GM18868 (cell line): ENCODE results near the gene CYP4F22.
"Not testable (repeated sequence)": the region's sequence is repeated elsewhere in the genome, so short reads cannot be mapped to it uniquely, and the experiment has no call there.

ENCODE experiments used
- ATAC-seq: cut with Tn5 transposase; IDR thresholded peaks from one replicate; pipeline ENCODE4 v1.9.1; 2021; ENCODE audit warnings: mild to moderate bottlenecking, moderate library complexity; ENCODE audit not compliant: unreplicated experiment

Gene CYP4F22

DNA sequence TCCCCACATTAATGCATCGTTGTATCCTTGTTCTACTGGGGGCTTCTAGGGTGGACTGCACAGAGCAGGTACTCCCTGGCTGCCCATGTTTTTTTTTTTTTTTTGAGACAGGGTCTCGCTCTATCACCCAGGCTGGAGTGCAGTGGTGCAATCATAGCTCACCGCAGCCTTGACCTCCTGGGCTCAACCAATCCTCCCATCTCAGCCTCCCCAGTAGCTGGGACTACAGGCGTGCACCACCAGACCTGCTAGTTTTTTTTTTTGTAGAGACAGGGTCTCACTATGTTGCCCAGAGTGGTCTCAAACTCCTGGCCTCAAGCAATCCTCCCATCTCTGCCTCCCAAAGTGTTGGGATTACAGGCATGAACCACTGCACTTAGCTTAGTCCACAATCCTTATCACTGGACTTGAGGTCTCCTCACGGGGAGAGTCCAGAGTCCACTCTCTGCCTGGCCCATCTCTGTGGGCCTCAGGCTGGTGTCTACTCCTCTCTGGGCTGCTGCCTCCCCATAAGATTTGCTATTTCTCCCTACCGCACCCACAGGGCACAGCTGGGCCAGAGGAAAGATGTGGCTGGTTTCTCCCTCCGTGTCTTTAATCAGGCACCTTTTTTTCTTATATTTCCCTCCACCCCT lies 56.3 kb downstream of the CYP4F22 start:
- no peak for ATAC-seq

DNA sequence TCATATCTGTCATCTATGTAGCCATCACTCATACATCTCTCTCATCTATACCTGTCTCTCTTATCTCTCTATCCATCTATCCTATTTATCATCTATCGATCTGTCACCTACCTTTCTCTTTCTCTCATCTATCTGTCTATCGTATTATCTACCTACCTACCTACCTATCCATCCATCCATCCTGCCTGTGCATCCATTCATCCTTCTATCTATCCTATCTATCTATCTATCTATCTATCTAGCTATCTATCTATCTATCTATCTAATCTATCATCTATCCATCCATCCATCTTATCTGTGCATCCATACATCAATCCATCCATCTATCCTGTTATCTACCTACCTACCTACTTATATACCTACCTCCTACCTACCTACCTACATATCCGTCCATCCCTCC lies 62.1 kb downstream of the CYP4F22 start:
- ATAC-seq: no peak

DNA sequence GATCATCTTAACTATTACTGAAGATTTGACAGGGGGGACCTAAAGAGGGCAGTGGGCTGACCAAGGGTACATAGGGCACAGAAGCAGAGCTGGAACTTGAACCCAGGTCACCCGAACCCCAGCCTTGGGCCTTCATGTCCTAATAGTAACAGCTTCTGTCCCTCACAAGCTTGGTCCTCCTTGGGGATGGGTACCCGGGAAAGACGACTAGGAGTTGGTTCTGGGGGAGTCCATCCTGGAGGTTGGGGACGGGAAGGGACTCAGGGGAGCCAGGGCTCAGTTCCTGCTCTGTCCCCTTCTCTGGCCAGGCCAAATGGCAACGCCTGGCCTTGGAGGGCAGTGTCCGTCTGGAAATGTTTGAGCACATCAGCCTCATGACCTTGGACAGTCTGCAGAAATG lies 67.1 kb downstream of the CYP4F22 start:
- no peak for ATAC-seq

DNA sequence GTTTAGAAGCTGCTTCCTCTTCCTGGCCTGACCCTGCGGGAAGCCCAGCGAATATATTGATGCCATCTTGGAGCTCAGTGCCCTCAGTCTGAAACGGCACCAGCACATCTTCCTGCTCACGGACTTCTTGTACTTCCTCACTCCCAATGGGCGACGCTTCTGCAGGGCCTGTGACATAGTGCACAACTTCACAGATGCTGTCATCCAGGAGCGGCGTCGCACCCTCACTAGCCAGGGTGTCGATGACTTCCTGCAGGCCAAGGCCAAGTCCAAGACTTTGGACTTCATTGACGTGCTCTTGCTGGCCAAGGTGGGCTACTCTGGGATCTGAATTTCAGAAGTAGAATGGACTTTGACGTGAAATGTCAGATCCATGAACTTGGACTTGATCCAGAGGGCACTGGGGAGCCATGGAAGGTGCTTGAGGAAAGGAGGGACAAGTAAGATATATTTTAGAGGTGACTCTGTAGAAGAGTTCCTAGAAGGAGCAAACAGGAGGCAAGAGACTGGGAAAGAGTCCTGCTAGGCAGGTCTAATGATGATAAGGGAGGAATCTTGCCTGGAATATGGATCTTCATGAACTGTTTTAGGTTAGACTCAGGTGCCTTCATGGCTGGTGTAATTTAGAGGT lies 68.3 kb downstream of the CYP4F22 start:
- ATAC-seq: no peak

DNA sequence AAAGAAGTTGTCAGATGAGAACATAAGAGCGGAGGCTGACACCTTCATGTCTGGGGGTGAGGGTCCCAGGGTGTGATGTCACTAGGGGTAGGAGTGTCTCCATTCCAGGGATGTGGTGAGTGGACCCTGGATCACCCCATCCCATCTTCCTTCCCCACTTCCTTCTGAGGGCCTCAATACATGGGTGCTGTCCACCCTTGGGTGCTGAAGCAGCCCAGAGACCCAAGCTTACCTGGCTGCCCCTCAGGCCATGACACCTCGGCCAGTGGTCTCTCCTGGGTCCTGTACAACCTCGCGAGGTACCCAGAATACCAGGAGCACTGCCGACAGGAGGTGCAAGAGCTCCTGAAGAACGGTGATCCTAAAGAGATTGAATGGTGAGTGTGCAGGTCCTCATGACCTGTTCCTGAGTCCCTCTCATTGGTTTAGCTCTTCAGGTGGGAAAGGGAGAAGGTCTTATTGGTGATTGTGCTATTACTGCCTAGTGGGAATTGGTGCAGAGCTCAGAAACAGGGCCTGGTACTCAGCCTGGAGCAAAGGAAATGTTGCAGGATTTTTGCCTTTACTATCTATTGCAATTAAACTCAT lies 69.0 kb downstream of the CYP4F22 start:
- ATAC-seq: no peak

DNA sequence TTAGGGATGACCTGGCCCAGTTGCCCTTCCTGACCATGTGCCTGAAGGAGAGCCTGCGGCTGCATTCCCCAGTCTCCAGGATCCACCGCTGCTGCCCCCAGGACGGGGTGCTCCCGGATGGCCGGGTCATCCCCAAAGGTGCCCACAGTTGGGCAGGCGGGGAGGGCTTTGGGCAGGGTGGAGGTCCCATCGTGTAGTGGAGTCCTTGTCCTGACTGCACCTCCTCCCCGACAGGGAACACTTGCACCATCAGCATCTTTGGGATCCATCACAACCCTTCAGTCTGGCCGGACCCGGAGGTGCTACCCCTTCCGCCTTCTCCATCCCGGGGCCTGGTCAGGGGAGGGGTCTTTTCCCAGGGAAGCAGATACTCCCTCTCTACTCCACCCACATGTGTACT lies 75.0 kb downstream of the CYP4F22 start:
- no peak for ATAC-seq

DNA sequence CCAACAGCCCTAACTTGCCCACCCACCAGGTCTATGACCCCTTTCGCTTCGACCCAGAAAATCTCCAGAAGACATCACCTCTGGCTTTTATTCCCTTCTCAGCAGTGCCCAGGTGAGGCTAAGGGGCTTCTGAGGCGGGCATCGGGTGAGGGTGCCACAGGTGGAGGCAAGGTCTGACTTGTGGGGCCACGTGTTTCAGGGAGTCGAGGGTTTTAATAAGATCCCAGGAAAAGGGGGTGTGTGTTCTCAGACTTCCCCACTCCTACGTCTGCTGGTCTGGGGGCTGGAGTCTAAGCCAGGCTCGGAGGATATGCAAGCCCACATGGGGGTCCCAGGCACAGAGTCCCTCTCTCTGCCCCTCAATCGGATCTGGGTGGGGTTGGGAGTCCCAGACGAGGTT lies 75.8 kb downstream of the CYP4F22 start:
- ATAC-seq: no peak

DNA sequence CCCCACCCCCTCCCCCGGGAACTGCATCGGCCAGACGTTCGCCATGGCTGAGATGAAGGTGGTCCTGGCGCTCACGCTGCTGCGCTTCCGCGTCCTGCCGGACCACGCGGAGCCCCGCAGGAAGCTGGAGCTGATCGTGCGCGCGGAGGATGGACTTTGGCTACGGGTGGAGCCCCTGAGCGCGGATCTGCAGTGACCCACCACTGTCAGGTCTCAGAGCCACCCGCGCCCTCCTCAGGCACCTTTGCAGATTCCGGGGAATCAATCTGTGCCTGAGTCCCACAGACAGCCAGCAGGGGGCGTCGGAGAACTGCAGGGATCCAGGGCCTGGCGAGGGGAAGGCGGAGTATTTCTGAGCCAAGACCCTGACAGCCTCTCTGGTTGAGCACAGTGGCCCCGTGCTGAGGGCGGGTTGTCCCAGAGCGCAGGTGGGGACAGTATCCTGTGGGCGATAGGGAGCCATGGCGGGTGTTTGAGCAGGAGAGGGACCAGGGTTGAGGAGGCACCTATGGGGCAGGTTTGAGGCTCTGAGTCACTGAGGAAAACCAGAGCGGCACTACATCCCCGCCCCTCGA lies 76.3 kb downstream of the CYP4F22 start:
- no peak for ATAC-seq

DNA sequence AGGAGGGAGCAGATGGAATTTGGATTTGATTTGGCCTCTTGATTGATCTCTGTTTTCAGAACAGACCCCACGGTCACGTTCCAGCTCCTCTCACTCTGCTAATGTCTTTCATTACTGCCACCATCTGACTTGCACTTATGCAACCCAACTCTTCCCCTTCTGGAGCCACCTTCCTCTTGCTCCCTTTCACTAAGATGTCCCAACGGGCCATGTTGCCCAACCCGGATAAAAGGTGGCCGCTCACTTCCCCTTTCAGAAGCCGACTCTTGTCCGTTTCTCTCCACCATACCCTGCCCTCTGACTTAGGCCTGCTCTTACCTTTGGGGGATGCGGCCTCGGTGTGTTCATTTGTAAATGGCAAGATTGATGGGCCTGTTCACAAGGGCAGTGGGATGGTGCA lies 79.3 kb downstream of the CYP4F22 start:
- ATAC-seq: no peak

DNA sequence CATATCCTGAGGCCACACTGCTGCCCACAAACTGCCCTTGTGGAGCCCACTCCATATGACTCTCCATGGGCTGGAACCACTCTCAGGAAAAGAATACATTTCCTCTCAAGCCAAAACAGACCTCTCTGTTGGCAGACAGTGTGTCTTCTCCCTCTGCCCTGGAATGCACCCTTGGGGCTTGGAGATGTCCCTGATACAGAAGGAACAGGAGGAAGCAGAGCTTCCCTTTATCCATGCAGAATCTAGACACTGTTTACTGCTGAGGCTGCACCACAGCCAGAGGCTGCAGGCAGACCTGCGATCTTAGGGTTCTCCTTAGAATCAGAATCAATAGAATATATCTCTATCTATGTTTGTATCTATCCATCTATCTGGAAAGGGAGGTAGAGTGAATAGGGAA lies 79.9 kb downstream of the CYP4F22 start:
- no peak for ATAC-seq

DNA sequence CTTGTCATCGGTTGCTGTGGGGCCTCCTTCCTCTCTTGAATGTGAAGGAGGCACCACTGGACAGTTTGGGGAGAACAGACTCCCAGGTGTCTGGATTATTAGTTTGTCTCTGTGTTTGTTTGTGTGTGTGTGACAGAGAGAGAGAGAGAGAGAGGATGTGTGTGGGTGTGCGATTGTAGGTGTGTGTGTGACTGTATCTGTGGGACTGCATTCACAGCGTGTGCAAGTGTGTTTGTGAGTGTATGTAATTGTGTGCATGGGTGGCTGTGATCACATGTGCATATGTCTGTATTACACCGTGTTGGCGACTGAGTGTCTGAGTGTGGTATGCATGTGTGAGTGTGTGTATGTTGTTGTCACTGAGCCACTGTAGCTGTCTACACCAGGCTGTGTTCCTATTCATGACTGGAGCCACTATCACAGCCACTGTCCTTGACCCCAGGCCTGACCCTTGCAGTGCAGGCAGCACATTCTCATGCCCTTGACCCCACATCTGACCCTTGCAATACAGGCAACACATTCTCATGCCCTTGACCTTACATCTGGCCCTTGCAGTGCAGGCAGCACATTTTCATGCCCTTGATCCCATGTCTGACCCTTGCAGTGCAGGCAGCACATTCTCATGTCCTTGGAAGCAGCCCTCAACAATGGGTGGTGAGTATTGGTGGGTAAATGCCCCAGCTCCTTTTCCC lies 81.6 kb downstream of the CYP4F22 start:
- no peak for ATAC-seq

DNA sequence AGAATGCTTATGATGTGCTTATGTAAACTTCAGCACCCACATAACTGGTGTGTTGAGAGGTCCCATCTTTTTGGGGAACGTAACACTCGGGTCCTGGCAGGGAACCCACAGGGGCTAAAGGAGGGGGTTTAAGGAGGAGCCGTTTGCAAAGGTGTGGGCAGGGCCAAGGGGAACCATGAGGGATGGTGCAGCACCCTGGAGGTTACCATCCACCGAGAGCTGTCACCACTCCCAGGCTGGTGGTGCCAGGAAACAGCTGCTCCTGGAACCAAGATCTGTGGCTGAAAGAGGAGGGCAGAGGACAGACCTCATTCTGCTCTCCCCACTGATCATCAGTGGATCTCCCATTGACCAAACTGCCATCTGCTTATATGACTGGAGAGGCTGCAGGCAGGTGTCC lies 83.5 kb downstream of the CYP4F22 start:
- no peak for ATAC-seq

DNA sequence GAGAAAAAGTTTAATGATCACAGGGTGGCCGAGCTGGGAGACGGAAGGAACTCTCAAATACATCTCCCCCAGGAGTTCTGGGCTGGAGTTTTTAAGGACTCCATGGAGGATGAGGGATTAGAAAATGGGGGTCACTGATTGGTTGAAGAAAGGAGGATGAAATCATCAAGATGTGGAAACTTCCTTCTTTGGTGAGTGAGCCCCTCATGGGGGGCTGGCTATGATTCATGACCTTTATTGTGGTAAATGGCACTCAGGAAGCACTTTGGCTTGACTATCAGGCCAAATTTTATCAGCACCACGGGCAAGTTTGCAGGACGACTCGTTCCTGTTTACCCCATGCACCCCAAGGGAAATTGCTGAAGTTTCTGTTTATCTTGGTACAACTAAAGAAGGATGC lies 84.2 kb downstream of the CYP4F22 start:
- ATAC-seq: not testable (repeated sequence)

DNA sequence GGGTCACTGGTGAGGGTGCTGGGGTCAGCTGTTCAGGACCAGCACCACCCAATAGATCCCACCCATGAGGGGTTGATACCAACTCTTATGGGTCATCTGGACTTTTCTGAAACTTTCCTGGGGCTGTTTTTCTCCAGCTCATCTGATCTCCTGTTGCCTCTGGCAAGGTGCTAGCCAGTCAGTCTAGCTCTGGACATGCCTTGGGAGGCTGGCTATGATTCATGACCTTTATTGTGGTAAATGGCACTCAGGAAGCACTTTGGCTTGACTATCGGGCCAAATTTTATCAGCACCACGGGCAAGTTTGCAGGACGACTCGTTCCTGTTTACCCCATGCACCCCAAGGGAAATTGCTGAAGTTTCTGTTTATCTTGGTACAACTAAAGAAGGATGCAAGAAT lies 85.4 kb downstream of the CYP4F22 start:
- not testable (repeated sequence) for ATAC-seq

DNA sequence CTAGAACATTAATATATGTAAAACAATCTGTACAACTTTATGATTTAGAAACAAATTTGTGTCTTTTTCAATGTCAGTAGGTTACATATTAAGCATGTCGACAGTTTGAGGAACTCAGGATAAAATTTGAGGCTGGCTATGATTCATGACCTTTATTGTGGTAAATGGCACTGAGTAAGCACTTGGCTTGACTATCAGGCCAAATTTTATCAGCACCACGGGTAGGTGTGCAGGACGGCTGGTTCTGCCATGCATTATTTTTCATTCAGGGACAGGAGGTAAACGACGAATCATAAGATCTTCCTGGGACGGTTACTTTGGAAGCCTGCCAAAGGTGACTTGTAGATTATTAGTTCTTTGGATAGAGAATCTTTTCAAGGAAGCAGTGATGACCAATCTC lies 86.7 kb downstream of the CYP4F22 start:
- ATAC-seq: no peak
